CD14-positive monocyte (primary cell): ENCODE measurements around the gene C4orf33. TPM values are rescaled to one million over a fixed set of nuclear protein-coding genes. Genes with fewer than 3 reads are reported as not detected.

Source experiments
- DNase-seq, 3 donors: peaks; one replicate each; pipeline ENCODE4 v3.0.0-alpha.2; 2011 to 2022
- H2AFZ ChIP-seq: 2 replicates; pipeline ENCODE4 v1.6.0; 2012; ENCODE audit warnings: mild to moderate bottlenecking, low read depth, low read length, inconsistent platforms; ENCODE audit not compliant: insufficient read depth, poor library complexity, severe bottlenecking
- H3K27ac ChIP-seq, 2 donors: 1 replicate in 1 of 2; 2 replicates in 1 of 2; pipeline ENCODE4 v1.5.1; 2012 to 2013; ENCODE audit warnings: low read length in 2 of 2, control low read depth in 1 of 2, inconsistent platforms in 1 of 2, low read depth in 1 of 2, mild to moderate bottlenecking in 1 of 2
- H3K27me3 ChIP-seq, 2 donors: one replicate each; pipeline versions ENCODE4 v1.6.0 to v1.6.1; 2011 to 2013; ENCODE audit warnings: low read length in 2 of 2; ENCODE audit not compliant: control insufficient read depth in 2 of 2, insufficient read depth in 2 of 2
- H3K36me3 ChIP-seq, 2 donors: replicated peaks in 1 of 2; 1 replicate in 1 of 2; 2 replicates in 1 of 2; pipeline versions ENCODE4 v1.5.1 to v1.6.1; 2012 to 2013; ENCODE audit warnings: low read length in 2 of 2, control low read depth in 1 of 2, inconsistent platforms in 1 of 2, mild to moderate bottlenecking in 1 of 2; ENCODE audit not compliant: insufficient read depth in 2 of 2, control insufficient read depth in 1 of 2
- H3K4me1 ChIP-seq, 2 donors: 1 replicate in 1 of 2; 2 replicates in 1 of 2; pipeline versions ENCODE4 v1.5.1 to v1.6.1; 2012 to 2013; ENCODE audit warnings: low read length in 2 of 2, control low read depth in 1 of 2, inconsistent platforms in 1 of 2, mild to moderate bottlenecking in 1 of 2, moderate library complexity in 1 of 2; ENCODE audit not compliant: insufficient read depth in 2 of 2, control insufficient read depth in 1 of 2
- H3K4me2 ChIP-seq: replicated peaks from 2 replicates; pipeline ENCODE3; 2012; ENCODE audit warnings: low read length, moderate library complexity, mild to moderate bottlenecking; ENCODE audit not compliant: poor library complexity, severe bottlenecking; ENCODE audit errors: extremely low read depth
- H3K4me3 ChIP-seq, 3 experiments: fragments of 200-600 bp in 1 of 3; sonication (generic) in 1 of 3; replicated peaks in 1 of 3; 1 replicate in 2 of 3; 2 replicates in 1 of 3; pipeline ENCODE4 v1.5.1; 2011 to 2013; ENCODE audit warnings: low read length in 3 of 3, mild to moderate bottlenecking in 3 of 3, control low read depth in 2 of 3, low read depth in 2 of 3, inconsistent platforms in 1 of 3, moderate library complexity in 1 of 3
- H3K79me2 ChIP-seq: 2 replicates; pipeline ENCODE4 v1.6.0; 2012; ENCODE audit warnings: mild to moderate bottlenecking, control low read depth, inconsistent platforms, low read length, moderate library complexity; ENCODE audit not compliant: insufficient read depth
- H3K9ac ChIP-seq: 2 replicates; pipeline ENCODE4 v1.6.0; 2017; ENCODE audit warnings: low read length, mild to moderate bottlenecking; ENCODE audit not compliant: insufficient read depth, poor library complexity, severe bottlenecking
- H3K9me3 ChIP-seq, 2 donors: replicated peaks in 1 of 2; 1 replicate in 1 of 2; 2 replicates in 1 of 2; pipeline versions ENCODE4 v1.5.1 to v1.6.1; 2012 to 2013; ENCODE audit warnings: low read length in 2 of 2, control low read depth in 1 of 2; ENCODE audit not compliant: control insufficient read depth in 1 of 2, insufficient read depth in 1 of 2
- H4K20me1 ChIP-seq: 2 replicates; pipeline ENCODE4 v1.6.0; 2012; ENCODE audit warnings: mild to moderate bottlenecking, low read length, control low read depth, moderate library complexity; ENCODE audit not compliant: insufficient read depth
- H3K27ac Mint-ChIP-seq, 7 donors: one replicate each; pipeline ENCODE4 v1.8.0; 2020; ENCODE audit warnings: mild to moderate bottlenecking in 7 of 7, mixed read lengths in 7 of 7, moderate library complexity in 6 of 7, inconsistent platforms in 2 of 7
- H3K27me3 Mint-ChIP-seq, 3 donors: one replicate each; pipeline ENCODE4 v1.8.0; 2021 to 2022; ENCODE audit warnings: low read depth in 3 of 3, mild to moderate bottlenecking in 3 of 3, mixed read lengths in 3 of 3, moderate library complexity in 3 of 3, inconsistent platforms in 1 of 3
- H3K36me3 Mint-ChIP-seq, 2 donors: one replicate each; pipeline ENCODE4 v1.8.0; 2020; ENCODE audit warnings: mixed read lengths in 2 of 2, inconsistent platforms in 1 of 2, mild to moderate bottlenecking in 1 of 2
- H3K4me1 Mint-ChIP-seq: one replicate; pipeline ENCODE4 v1.8.0; 2020; ENCODE audit warnings: mild to moderate bottlenecking, mixed read lengths
- H3K4me3 Mint-ChIP-seq, 2 donors: one replicate each; pipeline ENCODE4 v1.8.0; 2020; ENCODE audit warnings: mild to moderate bottlenecking in 2 of 2, mixed read lengths in 2 of 2, moderate library complexity in 1 of 2
- H3K9me3 Mint-ChIP-seq, 7 donors: one replicate each; pipeline ENCODE4 v1.8.0; 2020 to 2022; ENCODE audit warnings: mixed read lengths in 7 of 7, mild to moderate bottlenecking in 6 of 7, moderate library complexity in 6 of 7, inconsistent platforms in 2 of 7
- WGBS: methylation state at CpG from one replicate; pipeline ENCODE4 v1.1.5; 2013; ENCODE audit warnings: missing lambda C conversion rate; ENCODE audit not compliant: insufficient coverage; 5-methylcytosine and 5-hydroxymethylcytosine counted together
- intact Hi-C, 2 donors: fragments of 100-400 bp; cut with micrococcal nuclease; formaldehyde crosslinking; loops; one replicate each; pipeline versions ENCODE4 v1.15.0 to v1.15.1; 2023
- polyA plus RNA-seq, 3 donors: library from polyadenylated mRNA; depleted of rRNA in 1 of 3; unstranded in 2 of 3; stranded (reverse) in 1 of 3; fragments of 300-500 nt in 2 of 3; fragments of >200 nt in 1 of 3; fragmentation: Illumina TruSeq in 2 of 3; gene quantifications; 1 replicate in 2 of 3; 2 replicates in 1 of 3; pipeline ENCODE4 v1.2.3, GENCODE V29; 2012 to 2021
- TF ChIP-seq, protein P1 (sequence below): fragments of 200-600 bp; IDR thresholded peaks from one replicate; pipeline ENCODE4 v1.8.0; 2022; ENCODE audit warnings: antibody characterized with exemption, mild to moderate bottlenecking

The C4orf33 gene
- polyA plus RNA-seq, 3 donors: 16.6 to 33.0 (median 28.2) TPM

DNA sequence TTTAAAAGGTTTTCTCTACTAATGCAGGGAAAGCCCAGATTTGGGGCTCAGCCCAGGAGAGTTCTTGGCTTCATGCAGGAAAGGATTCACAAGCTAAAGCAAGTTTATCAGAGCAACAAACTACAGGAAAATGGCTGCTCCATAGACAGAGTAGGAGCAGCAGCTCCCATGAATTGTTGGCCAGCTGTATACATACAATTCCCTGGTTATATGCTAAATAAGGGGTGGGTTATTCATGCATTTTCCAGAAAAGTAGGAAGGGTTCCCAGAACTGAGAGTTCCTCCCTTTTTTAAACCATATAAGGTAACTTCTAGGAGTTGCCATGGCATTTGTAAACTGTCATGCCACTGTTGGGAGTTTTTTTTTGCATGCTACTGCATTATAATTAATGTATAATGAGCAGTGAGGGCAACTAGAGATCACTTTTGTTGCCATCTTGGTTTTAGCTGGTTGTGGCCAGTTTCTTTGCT lies 2.6 kb downstream of the C4orf33 start:
- Histone ChIP-seq H3K27me3 (no peaks in the 10 kb centered on the region), H4K20me1 (no peaks in the 10 kb centered on the region), H3K9me3 (no peaks in the 10 kb centered on the region), H3K79me2 (peaks cover 64% of the 10 kb centered on the region), H3K4me3 (no peak overlapping the region), H3K9ac (no peak overlapping the region), H3K36me3 (peaks cover 4 to 13% of the 10 kb centered on the region in 2 donors), H2AFZ (no peak overlapping the region), H3K4me2 (no peak overlapping the region), H3K4me1 (peaks cover 15 to 30% of the 10 kb centered on the region in 2 donors), H3K27ac (no peak overlapping the region)
- no peak for DNase-seq
- no peaks in the 10 kb centered on the region for H3K9me3 Mint-ChIP-seq
- H3K27ac Mint-ChIP-seq: no peak overlapping the region
- intact Hi-C loops: loop anchor here (10.0 kb wide), 7 partner anchors 184 to 1134 kb away; partner anchors contain the start of genes ABHD18 (in 1 of the 2), LARP1B (in 1 of the 2), MFSD8 (in 1 of the 2) and PGRMC2 (in 1 of the 2)
- peaks cover 10 to 12% of the 10 kb centered on the region in 2 donors for H3K36me3 Mint-ChIP-seq
- no peak overlapping the region for H3K4me3 Mint-ChIP-seq
- peaks cover 30% of the 10 kb centered on the region for H3K4me1 Mint-ChIP-seq
- TF ChIP-seq, protein P1, sequence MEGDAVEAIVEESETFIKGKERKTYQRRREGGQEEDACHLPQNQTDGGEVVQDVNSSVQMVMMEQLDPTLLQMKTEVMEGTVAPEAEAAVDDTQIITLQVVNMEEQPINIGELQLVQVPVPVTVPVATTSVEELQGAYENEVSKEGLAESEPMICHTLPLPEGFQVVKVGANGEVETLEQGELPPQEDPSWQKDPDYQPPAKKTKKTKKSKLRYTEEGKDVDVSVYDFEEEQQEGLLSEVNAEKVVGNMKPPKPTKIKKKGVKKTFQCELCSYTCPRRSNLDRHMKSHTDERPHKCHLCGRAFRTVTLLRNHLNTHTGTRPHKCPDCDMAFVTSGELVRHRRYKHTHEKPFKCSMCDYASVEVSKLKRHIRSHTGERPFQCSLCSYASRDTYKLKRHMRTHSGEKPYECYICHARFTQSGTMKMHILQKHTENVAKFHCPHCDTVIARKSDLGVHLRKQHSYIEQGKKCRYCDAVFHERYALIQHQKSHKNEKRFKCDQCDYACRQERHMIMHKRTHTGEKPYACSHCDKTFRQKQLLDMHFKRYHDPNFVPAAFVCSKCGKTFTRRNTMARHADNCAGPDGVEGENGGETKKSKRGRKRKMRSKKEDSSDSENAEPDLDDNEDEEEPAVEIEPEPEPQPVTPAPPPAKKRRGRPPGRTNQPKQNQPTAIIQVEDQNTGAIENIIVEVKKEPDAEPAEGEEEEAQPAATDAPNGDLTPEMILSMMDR: no peak
- no peaks in the 10 kb centered on the region for H3K27me3 Mint-ChIP-seq

DNA sequence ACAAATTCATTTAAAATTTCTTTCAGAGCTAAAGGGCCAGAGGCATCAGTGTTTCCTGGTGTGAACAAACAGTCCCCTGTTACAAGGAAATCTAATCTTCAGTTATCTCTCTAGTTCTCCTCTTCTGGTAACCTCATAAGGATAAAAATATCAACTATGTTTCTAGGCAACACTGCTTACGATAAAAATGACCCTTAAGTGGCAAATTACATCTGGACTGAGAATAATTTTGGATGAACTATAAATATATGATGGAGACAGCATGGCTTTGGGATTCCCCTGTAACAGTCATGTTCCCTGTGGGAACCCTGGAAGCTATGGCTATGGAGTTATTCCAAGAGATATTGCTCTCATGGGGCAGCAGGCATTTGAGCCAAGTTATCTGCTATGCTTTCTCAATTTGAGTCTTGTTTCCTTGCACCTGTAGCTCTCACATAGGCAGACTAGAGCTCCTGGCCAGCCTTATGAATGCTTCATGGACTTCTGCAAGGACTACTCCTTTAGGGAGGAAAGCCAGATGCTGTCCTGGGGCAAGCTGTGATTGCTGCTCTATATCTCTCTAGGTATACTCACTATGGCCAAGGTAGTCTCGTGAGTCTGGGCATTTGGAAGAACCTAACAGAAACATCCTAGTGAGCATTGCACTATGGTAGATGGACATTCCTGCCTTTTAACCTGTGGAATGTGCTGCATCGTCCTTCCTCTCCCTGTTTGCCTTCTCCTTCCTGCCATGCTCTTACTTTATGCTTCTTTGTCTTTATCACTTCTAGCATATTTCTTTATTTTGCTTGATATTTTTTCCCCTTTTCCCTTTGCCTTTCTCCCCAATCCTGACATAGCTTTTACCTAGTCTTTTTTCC lies 14.2 kb downstream of the C4orf33 start:
- no peaks in the 10 kb centered on the region for H3K4me1 ChIP-seq
- H4K20me1 ChIP-seq: no peaks in the 10 kb centered on the region
- H2AFZ ChIP-seq: no peak overlapping the region
- no peak for DNase-seq
- H3K9me3 Mint-ChIP-seq: no peaks in the 10 kb centered on the region
- intact Hi-C loops: no loop called here
- H3K79me2 ChIP-seq: no peaks in the 10 kb centered on the region
- H3K9me3 ChIP-seq: no peaks in the 10 kb centered on the region
- no peak overlapping the region for H3K4me3 ChIP-seq
- peak overlapping the region in 1 of 7 donors; percentile 4 for H3K27ac Mint-ChIP-seq
- 100% methylated on average over 1 of the region's 3 CpGs for WGBS
- no peak overlapping the region for H3K4me3 Mint-ChIP-seq
- H3K36me3 Mint-ChIP-seq: peaks cover 39 to 40% of the 10 kb centered on the region in 2 donors
- H3K27me3 Mint-ChIP-seq: no peaks in the 10 kb centered on the region
- H3K4me1 Mint-ChIP-seq: no peaks in the 10 kb centered on the region
- H3K27ac ChIP-seq: no peak overlapping the region
- H3K27me3 ChIP-seq: no peaks in the 10 kb centered on the region
- no peak overlapping the region for H3K9ac ChIP-seq
- peaks cover 24 to 62% of the 10 kb centered on the region in 2 donors for H3K36me3 ChIP-seq
- no peak overlapping the region for H3K4me2 ChIP-seq
- TF ChIP-seq, protein P1: no peak
